Natural killer cell (primary cell): ENCODE measurements around the gene RIMS4. TPM values are rescaled to one million over a fixed set of nuclear protein-coding genes. Genes with fewer than 3 reads are reported as not detected.

Experiments
- ATAC-seq, 3 donors: fragments of 150-1000 bp in 2 of 3; fragments of 200-7000 bp in 1 of 3; cut with Tn5 transposase; 1 replicate in 1 of 3; 2 replicates in 2 of 3; pipeline ENCODE4 v1.10.0; 2021; ENCODE audit warnings: mild to moderate bottlenecking in 2 of 3, moderate library complexity in 2 of 3
- DNase-seq, 2 donors: peaks; one replicate each; pipeline versions ENCODE4 v3.0.0 to v3.0.0-alpha.2; 2013 to 2021; ENCODE audit warnings: mixed read lengths in 1 of 2
- H3K27ac ChIP-seq: one replicate; pipeline ENCODE4 v1.5.1; 2013; ENCODE audit warnings: mild to moderate bottlenecking, low read length
- H3K27me3 ChIP-seq: one replicate; pipeline ENCODE4 v1.6.1; 2013; ENCODE audit warnings: low read length; ENCODE audit not compliant: control insufficient read depth, insufficient read depth
- H3K36me3 ChIP-seq: one replicate; pipeline ENCODE4 v1.6.1; 2013; ENCODE audit warnings: low read length; ENCODE audit not compliant: control insufficient read depth, insufficient read depth
- H3K4me1 ChIP-seq: one replicate; pipeline ENCODE4 v1.6.1; 2013; ENCODE audit warnings: low read length; ENCODE audit not compliant: control insufficient read depth, insufficient read depth
- H3K4me3 ChIP-seq: one replicate; pipeline ENCODE4 v1.5.1; 2013; ENCODE audit warnings: low read length
- H3K9me3 ChIP-seq: one replicate; pipeline ENCODE4 v1.6.1; 2013; ENCODE audit warnings: low read length; ENCODE audit not compliant: control insufficient read depth, insufficient read depth
- H3K27ac Mint-ChIP-seq, 2 donors: one replicate each; pipeline ENCODE4 v1.8.0; 2022; ENCODE audit warnings: mild to moderate bottlenecking in 2 of 2, mixed read lengths in 2 of 2, moderate library complexity in 1 of 2
- H3K27me3 Mint-ChIP-seq, 2 donors: one replicate each; pipeline ENCODE4 v1.8.0; 2022; ENCODE audit warnings: low read depth in 2 of 2, mixed read lengths in 2 of 2
- H3K36me3 Mint-ChIP-seq: one replicate; pipeline ENCODE4 v1.8.0; 2022; ENCODE audit warnings: mixed read lengths
- H3K4me1 Mint-ChIP-seq, 2 donors: one replicate each; pipeline ENCODE4 v1.8.0; 2022; ENCODE audit warnings: mixed read lengths in 2 of 2
- H3K4me3 Mint-ChIP-seq: one replicate; pipeline ENCODE4 v1.8.0; 2022; ENCODE audit warnings: mild to moderate bottlenecking, moderate library complexity, mixed read lengths
- H3K9me3 Mint-ChIP-seq, 2 donors: one replicate each; pipeline ENCODE4 v1.8.0; 2022; ENCODE audit warnings: mixed read lengths in 2 of 2
- WGBS: methylation state at CpG from one replicate; pipeline ENCODE4 v1.1.7; 2013; ENCODE audit warnings: missing lambda C conversion rate; ENCODE audit not compliant: insufficient coverage; 5-methylcytosine and 5-hydroxymethylcytosine counted together
- intact Hi-C: fragments of 100-400 bp; cut with micrococcal nuclease; formaldehyde crosslinking; loops from one replicate; pipeline ENCODE4 v1.14.2; 2022
- total RNA-seq, 4 donors: library from RNA; stranded (reverse); fragments of 120-200 nt in 1 of 4; gene quantifications; one replicate each; pipeline versions ENCODE4 v1.2.3 to v1.2.4, GENCODE V29; 2013 to 2022
- TF ChIP-seq, protein P1 (sequence below): fragments of 200-600 bp; IDR thresholded peaks from one replicate; pipeline ENCODE4 v1.8.0; 2022; ENCODE audit warnings: antibody characterized with exemption

The RIMS4 gene
- total RNA-seq, 3 donors from 2014 or later (not counting 1 experiment from before 2014, with no cell fraction given) = not detected

DNA sequence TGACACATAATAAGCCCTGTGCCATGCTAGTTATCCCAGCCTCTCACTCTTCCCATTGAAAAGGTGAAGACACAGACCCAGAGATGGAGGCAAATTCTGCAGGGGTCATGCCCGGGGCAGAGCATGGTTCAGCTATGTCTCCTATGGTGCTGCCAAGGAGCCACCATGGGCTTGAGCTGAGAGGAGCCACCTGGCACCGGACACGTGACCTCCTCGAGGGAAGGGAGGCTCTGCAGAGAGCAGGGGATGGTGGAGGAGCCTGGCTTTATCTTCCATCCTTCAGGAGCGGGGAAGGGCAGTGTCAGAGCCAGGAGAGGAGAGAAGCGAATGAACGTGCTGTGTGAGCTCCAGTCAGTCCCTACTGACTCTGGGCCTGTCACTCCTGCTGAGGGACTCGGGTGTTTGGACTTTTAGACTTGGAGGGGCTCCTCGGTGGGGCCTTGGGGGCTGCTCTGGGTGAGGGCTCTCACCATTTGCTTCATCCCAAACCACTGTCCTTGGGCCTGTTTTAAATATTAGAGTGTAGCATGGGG, 106.3 kb downstream of the RIMS4 start:
- Mint-ChIP-seq H3K9me3 (no peaks in the 10 kb centered on the region), H3K4me3 (no peak overlapping the region), H3K27me3 (peaks cover 10 to 13% of the 10 kb centered on the region in 2 donors), H3K27ac (no peak overlapping the region), H3K36me3 (no peaks in the 10 kb centered on the region), H3K4me1 (no peaks in the 10 kb centered on the region)
- Histone ChIP-seq H3K4me1 (peaks cover 13% of the 10 kb centered on the region), H3K27me3 (no peaks in the 10 kb centered on the region), H3K36me3 (no peaks in the 10 kb centered on the region), H3K4me3 (no peak overlapping the region), H3K27ac (no peak overlapping the region), H3K9me3 (no peaks in the 10 kb centered on the region)
- WGBS = 89% methylated on average over 9 of the region's 9 CpGs
- ATAC-seq (no peak), DNase-seq (no peak)
- TF ChIP-seq, protein P1, sequence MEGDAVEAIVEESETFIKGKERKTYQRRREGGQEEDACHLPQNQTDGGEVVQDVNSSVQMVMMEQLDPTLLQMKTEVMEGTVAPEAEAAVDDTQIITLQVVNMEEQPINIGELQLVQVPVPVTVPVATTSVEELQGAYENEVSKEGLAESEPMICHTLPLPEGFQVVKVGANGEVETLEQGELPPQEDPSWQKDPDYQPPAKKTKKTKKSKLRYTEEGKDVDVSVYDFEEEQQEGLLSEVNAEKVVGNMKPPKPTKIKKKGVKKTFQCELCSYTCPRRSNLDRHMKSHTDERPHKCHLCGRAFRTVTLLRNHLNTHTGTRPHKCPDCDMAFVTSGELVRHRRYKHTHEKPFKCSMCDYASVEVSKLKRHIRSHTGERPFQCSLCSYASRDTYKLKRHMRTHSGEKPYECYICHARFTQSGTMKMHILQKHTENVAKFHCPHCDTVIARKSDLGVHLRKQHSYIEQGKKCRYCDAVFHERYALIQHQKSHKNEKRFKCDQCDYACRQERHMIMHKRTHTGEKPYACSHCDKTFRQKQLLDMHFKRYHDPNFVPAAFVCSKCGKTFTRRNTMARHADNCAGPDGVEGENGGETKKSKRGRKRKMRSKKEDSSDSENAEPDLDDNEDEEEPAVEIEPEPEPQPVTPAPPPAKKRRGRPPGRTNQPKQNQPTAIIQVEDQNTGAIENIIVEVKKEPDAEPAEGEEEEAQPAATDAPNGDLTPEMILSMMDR = no peak
- intact Hi-C loops = no loop called here

DNA sequence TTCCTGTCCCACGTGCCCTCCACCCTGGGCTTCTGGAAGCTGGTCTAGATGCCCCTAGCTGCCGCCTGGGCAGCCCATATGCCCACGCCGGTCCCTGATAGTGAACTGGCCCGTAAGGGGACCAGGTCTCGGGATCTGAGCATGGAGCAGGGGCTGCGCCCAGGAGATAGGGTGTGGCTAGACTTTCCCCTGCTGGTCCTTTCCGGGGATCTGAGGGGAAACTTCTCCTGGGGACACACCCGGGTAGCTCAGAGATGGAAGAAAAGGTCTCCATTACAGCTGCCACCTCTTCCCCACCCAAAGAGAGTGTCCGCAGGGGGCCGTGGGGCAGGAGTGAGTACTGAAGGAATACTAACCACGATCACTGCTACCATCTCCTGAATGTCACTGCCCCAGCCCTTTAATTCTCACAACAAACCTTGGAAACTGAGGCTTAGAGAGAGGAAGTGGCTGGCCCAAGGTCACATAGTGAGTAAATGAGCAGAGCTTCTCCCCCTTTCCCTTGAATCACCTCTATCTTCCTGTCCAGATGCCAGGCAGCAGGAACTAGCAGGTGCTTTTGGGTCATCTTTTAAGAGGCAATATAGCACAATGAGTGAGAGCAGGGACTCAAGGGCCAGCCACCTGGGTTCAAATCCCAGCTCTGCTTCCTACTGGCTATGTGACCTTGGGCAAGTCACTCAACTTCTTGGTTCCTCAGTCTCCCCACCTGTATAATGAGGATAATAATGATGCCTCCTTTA, 107.0 kb downstream of the RIMS4 start:
- H3K4me3 ChIP-seq = no peak overlapping the region
- no peak overlapping the region for H3K4me3 Mint-ChIP-seq
- TF ChIP-seq, protein P1 = no peak
- no peak for ATAC-seq
- peaks cover 13% of the 10 kb centered on the region for H3K4me1 ChIP-seq
- WGBS = 67% methylated on average over 9 of the region's 12 CpGs
- intact Hi-C loops = no loop called here
- H3K36me3 ChIP-seq = no peaks in the 10 kb centered on the region
- no peaks in the 10 kb centered on the region for H3K27me3 ChIP-seq
- no peak overlapping the region for H3K27ac ChIP-seq
- no peaks in the 10 kb centered on the region for H3K4me1 Mint-ChIP-seq
- no peaks in the 10 kb centered on the region for H3K9me3 Mint-ChIP-seq
- DNase-seq = no peak
- H3K27ac Mint-ChIP-seq = no peak overlapping the region
- no peaks in the 10 kb centered on the region for H3K9me3 ChIP-seq
- H3K27me3 Mint-ChIP-seq = peaks cover 10 to 13% of the 10 kb centered on the region in 2 donors
- no peaks in the 10 kb centered on the region for H3K36me3 Mint-ChIP-seq

DNA sequence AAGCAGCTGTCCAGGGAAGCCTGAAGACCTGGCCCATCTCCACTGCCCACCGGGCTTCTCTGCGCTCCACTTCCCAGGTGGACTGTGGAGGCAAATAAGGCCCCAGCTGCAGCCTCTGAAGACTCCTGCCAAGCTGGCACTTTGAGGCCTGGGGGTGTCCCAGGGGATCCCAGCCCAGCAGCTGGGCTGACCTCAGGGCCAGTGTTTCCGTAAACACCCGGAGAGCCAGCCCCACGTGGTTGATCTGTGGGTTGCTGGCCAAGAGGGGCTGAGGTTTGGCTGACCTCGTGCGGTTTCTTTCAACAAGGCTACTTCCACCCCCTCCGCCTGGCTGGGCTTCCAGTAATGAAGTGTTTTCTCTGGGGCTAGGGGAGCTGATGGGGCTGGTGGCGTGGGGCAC, 107.6 kb downstream of the RIMS4 start:
- H3K9me3 Mint-ChIP-seq = no peaks in the 10 kb centered on the region
- H3K27me3 Mint-ChIP-seq = peaks cover 10 to 13% of the 10 kb centered on the region in 2 donors
- no peaks in the 10 kb centered on the region for H3K36me3 Mint-ChIP-seq
- Histone ChIP-seq H3K4me3 (no peak overlapping the region), H3K9me3 (no peaks in the 10 kb centered on the region), H3K27me3 (no peaks in the 10 kb centered on the region), H3K27ac (no peak overlapping the region), H3K36me3 (no peaks in the 10 kb centered on the region), H3K4me1 (peaks cover 13% of the 10 kb centered on the region)
- intact Hi-C loops = no loop called here
- no peak overlapping the region for H3K4me3 Mint-ChIP-seq
- H3K27ac Mint-ChIP-seq = no peak overlapping the region
- TF ChIP-seq, protein P1 = no peak
- WGBS = 24% methylated on average over 9 of the region's 9 CpGs
- no peaks in the 10 kb centered on the region for H3K4me1 Mint-ChIP-seq
- DNase-seq = no peak
- peak in 2 of 3 donors; percentile 35 to 48 for ATAC-seq
